HG02852 (cell line): ENCODE data around the gene ZNF654.
"Not testable (repeated sequence)": the region's sequence is repeated elsewhere in the genome, so short reads cannot be mapped to it uniquely, and the experiment has no call there.

Source experiments
- ATAC-seq: cut with Tn5 transposase; IDR thresholded peaks from one replicate; pipeline ENCODE4 v1.9.1; 2021; ENCODE audit warnings: mild to moderate bottlenecking, moderate library complexity; ENCODE audit not compliant: unreplicated experiment

The ZNF654 gene

GRCh38 chr3:88058581-88059379 lies at the start of gene ZNF654, which contains the start of gene CGGBP1:
Gene ZNF654, plus strand, starts transcription at chr3:88059255. Its CDS starts 65 bp downstream, at chr3:88059320.
Gene CGGBP1, minus strand, starts transcription at chr3:88059005. Its CDS starts 3,029 bp downstream, at chr3:88055976.
- ATAC-seq: peak; percentile 91

- no peak for ATAC-seq
Observed at GRCh38 chr3:88010810-88011209, 48.2 kb upstream of the ZNF654 start.

GRCh38 chr3:88013592-88013991 lies 45.5 kb upstream of the ZNF654 start:
- ATAC-seq: no peak

- ATAC-seq: not testable (repeated sequence)
Observed at GRCh38 chr3:88015656-88016055, 43.4 kb upstream of the ZNF654 start.

GRCh38 chr3:88019024-88019423 lies 40.0 kb upstream of the ZNF654 start:
- peak; percentile 99 for ATAC-seq

- ATAC-seq: no peak
Observed at GRCh38 chr3:88025001-88025552, 34.0 kb upstream of the ZNF654 start.

DNA sequence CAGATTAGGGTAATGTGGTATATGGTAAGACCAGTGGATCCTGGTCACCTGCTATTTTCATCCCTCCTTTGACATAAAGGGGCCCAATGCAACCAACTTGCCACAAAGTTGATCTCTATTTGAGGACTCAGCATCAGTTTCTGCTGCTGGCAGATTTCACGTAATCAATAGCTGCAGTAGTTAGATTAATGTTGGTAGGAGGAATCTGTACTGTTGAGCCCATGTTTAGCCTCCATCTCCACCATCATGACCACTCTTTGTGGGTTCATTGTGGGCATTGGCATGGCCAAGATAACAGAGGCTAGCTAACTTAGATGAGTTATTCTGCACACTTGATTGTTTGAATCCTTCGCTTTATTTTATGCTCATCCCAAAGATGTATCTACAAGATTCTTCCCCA lies 30.2 kb upstream of the ZNF654 start:
- no peak for ATAC-seq

DNA sequence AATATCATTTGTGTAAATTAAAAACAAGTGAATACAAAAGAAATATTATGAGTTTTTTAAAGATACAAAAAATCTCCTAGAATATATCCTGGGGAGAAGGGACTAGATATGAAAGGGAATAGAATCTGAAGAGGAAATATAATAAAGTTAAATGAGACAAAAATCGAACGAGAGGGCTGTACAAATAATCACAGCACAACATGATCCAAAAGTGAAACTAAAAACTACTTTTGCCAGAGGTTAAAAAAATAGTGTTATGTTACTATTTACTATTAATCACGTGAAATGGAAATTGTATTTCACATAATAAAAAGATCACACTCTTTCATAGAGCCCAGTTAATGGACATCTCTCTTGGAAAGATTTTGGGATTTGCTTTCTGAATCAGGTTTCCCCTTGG lies 28.8 kb upstream of the ZNF654 start:
- ATAC-seq: no peak

GRCh38 chr3:88031642-88032077 lies 27.4 kb upstream of the ZNF654 start:
- peak; percentile 79 for ATAC-seq

GRCh38 chr3:88032245-88032644 lies 26.8 kb upstream of the ZNF654 start:
- peak; percentile 9 for ATAC-seq

- ATAC-seq: no peak
Observed at GRCh38 chr3:88033079-88033478, 26.0 kb upstream of the ZNF654 start.

DNA sequence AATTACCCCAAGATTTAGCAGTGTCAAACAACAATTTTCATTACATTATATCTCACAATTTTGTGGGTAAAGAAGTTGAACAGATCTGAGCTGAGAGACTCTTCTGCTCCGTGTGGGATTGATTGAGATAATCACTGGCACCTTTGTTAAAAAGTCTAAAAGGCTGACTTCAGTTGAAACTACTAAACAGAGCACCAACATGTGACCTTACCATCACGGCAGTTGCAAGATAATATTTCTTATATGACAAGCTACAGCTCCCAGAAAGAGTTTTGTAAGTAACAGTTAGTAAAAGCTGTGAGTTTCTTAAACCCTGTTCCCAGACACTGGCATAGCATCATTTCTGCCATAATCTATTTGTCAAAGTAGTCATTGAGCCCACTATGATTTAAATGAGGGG lies 25.2 kb upstream of the ZNF654 start:
- no peak for ATAC-seq

GRCh38 chr3:88034491-88035275 lies 24.4 kb upstream of the ZNF654 start:
- ATAC-seq: no peak

DNA sequence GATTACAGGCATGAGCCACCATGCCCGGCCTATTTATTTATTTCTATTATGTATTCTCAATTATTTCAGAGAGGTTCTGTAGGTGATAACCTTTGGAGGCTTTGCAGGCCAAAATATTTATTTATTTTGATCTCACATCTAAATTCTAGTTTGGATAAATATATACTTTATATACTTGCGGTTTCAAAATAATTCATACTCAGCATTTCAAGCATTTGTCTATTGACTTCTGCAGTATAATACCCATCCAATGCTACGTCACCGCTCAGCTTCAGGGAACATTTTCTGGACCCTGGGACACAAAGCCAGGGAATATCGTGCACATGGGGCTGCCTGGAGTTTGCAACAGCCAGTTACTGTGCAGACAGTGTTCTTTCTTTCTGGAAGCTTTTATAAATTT lies 22.8 kb upstream of the ZNF654 start:
- no peak for ATAC-seq

GRCh38 chr3:88038566-88038965 lies 20.5 kb upstream of the ZNF654 start:
- ATAC-seq: no peak

- no peak for ATAC-seq
Observed at GRCh38 chr3:88040529-88040928, 18.5 kb upstream of the ZNF654 start.

DNA sequence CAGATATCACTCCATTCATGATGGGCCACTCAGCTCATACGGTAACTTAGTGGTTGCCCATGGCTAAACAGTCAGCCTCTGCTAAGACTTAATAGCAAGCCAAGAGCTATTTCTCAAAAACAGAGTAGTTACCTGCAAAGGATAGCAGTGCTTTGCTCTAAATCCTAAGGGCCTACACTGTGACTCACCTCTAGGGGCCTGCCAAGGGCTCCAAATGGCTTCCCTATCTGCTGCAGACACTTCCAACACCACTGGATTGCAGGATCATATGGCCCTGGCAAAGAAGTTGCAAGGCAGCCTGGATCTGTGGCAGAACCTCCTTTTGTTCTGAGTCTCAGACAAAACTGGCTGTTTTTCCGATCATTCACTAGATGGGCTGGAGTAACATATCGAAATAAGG lies 18.1 kb upstream of the ZNF654 start:
- no peak for ATAC-seq

- ATAC-seq: no peak
Observed at GRCh38 chr3:88044411-88044810, 14.6 kb upstream of the ZNF654 start.

DNA sequence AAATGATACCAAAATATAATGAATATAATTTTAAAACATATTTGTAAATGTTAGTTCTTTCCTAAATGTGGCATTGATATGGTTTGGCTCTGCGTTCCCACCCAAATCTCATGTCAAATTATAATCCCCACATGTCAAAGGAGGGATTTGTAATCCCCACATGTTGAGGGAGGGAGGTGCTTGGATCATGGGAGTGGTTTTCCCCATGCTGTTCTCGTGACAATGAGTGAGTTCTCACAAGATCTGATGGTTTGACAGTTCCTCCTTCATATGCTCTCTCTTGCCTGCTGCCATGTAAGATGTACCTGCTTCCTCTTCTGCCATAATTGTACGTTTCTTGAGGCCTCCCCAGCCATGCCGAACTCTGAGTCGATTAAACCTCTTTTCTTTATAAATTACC lies 12.3 kb upstream of the ZNF654 start:
- ATAC-seq: no peak

GRCh38 chr3:88057630-88058305 lies 1.3 kb upstream of the ZNF654 start:
- no peak for ATAC-seq

GRCh38 chr3:88058306-88058580 lies 812 bp upstream of the ZNF654 start:
- ATAC-seq: peak; percentile 21
